HG02938 (cell line): ENCODE measurements around the gene PTGIR.

Experiments used
- ATAC-seq: cut with Tn5 transposase; IDR thresholded peaks from one replicate; pipeline ENCODE4 v1.9.1; 2021; ENCODE audit warnings: mild to moderate bottlenecking, moderate library complexity; ENCODE audit not compliant: unreplicated experiment

The PTGIR gene

GRCh38 chr19:46601318-46602224, 23.3 kb downstream of the PTGIR start, which contains the start of gene CALM3:
CALM3 (plus strand) TSS chr19:46601330; CDS start chr19:46601435, 105 bp downstream.
- ATAC-seq, result no peak

- peak; percentile 82 for ATAC-seq
Measured at GRCh38 chr19:46600384-46601317, 24.2 kb downstream of the PTGIR start.

GRCh38 chr19:46599716-46600373, 25.0 kb downstream of the PTGIR start:
- ATAC-seq, result no peak

- ATAC-seq, result no peak
Measured at GRCh38 chr19:46598372-46598917, 26.4 kb downstream of the PTGIR start.

- no peak for ATAC-seq
Measured at GRCh38 chr19:46596008-46596407, 28.9 kb downstream of the PTGIR start.

- no peak for ATAC-seq
Measured at GRCh38 chr19:46591870-46592269, 33.0 kb downstream of the PTGIR start.

- ATAC-seq, result no peak
Measured at GRCh38 chr19:46591254-46591653, 33.6 kb downstream of the PTGIR start.

GRCh38 chr19:46587861-46588260, 37.0 kb downstream of the PTGIR start:
- ATAC-seq, result no peak

- ATAC-seq, result no peak
Measured at GRCh38 chr19:46586294-46586693, 38.6 kb downstream of the PTGIR start.

- no peak for ATAC-seq
Measured at GRCh38 chr19:46585539-46585938, 39.4 kb downstream of the PTGIR start.

GRCh38 chr19:46580247-46580646, 44.6 kb downstream of the PTGIR start:
- ATAC-seq, result no peak

- no peak for ATAC-seq
Measured at GRCh38 chr19:46579361-46579879, 45.5 kb downstream of the PTGIR start.

GRCh38 chr19:46578450-46578849, 46.4 kb downstream of the PTGIR start:
- no peak for ATAC-seq

- ATAC-seq, result no peak
Measured at GRCh38 chr19:46574533-46574932, 50.4 kb downstream of the PTGIR start.

GRCh38 chr19:46573679-46574498, 51.0 kb downstream of the PTGIR start:
- ATAC-seq, result no peak

- ATAC-seq, result no peak
Measured at GRCh38 chr19:46571495-46571894, 53.4 kb downstream of the PTGIR start.
